CD4-positive, alpha-beta T cell treated with Interleukin-21 for 1 hour (primary cell): ENCODE data around the gene ADIPOR2.

Experiments used
- DNase-seq: peaks from one replicate; pipeline ENCODE4 v3.0.0-alpha.2; 2020

Gene ADIPOR2

GRCh38 chr12:1800401-1801302 is 109.8 kb downstream of the ADIPOR2 start:
- no peak for DNase-seq

DNA sequence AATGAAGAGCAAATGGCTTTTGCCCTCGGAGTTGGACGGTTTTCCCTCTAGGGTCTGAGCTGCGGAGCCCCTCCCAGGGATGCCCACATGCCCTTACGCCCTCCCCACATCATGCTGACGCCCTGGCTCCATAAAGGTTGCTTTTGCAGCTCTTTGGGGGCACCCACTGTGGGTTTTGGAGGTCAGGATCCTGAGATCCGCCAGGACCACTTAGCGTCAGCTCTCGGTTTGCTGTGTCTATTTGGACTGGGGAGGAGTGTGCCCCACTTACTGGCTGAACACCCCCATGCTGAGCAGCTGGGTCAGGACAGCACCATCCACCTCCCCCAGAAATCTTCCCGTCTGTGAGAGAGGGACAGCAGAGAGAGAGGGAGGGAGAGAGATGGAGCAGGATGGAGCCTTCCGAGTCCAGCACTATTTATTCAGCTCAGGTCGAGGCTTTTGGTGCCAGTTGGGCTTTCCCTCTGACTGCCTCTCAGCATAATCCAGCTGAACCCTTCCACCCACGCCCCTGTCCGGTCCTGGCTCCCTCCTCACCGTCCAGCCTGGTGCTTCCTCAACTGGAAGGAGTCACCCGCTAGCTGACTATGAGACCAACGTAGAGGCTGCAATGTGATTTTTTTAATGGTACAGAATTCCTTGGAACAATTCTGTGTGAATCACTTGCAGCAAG is 110.6 kb downstream of the ADIPOR2 start:
- DNase-seq = no peak

DNA sequence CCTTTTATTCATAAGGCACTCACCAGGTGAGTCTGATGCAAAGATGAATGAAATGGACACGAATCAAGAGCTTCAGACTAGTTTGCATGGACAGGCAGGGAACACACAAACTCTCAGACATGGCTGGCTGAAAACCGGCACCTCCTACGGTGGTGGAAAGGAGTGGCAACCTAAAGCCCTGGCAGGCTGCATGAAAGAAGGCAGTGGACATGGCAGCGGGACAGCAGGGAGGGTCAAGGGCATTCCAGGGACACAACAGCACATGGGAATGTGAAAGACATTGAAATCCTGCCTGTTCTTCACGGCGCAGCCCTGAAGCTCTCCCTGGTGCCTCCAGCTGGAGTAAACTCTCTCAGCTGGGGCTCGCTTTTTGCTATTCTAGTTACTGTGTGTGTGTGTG is 112.9 kb downstream of the ADIPOR2 start:
- no peak for DNase-seq

- peak; percentile 91 for DNase-seq
Observed at GRCh38 chr12:1804545-1805332, 113.9 kb downstream of the ADIPOR2 start.

DNA sequence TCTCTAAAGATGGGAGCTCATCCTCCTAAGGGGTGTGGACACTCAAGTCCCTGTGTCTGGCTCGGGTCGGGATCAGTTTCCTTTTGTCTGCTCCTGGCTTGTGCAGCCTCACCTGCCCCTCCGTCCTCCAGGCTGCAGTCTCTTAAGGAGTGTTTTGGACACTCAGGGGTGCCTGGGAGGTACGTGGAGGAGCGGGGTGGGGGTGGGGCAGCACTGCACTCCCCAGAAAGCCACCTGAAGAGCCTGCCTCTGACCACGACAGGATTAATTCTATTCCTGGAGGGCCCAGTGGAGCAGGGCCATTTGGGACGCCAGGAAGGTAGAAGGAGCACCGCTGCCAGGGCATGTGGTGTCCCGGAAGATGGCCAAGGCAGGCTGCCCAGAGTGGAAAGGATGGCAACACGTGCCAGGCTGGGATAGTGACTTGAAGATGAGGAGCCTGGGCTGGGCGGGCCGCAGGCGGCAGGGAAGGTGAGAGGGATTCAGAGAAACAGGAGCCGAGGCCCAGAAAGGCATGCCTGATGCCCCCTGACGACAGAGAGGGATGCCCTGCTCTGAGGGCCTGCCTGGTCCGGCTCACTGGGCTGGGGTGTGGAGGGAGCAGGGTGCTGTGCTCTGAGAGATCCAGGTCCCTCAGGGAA is 114.7 kb downstream of the ADIPOR2 start:
- DNase-seq = no peak

DNA sequence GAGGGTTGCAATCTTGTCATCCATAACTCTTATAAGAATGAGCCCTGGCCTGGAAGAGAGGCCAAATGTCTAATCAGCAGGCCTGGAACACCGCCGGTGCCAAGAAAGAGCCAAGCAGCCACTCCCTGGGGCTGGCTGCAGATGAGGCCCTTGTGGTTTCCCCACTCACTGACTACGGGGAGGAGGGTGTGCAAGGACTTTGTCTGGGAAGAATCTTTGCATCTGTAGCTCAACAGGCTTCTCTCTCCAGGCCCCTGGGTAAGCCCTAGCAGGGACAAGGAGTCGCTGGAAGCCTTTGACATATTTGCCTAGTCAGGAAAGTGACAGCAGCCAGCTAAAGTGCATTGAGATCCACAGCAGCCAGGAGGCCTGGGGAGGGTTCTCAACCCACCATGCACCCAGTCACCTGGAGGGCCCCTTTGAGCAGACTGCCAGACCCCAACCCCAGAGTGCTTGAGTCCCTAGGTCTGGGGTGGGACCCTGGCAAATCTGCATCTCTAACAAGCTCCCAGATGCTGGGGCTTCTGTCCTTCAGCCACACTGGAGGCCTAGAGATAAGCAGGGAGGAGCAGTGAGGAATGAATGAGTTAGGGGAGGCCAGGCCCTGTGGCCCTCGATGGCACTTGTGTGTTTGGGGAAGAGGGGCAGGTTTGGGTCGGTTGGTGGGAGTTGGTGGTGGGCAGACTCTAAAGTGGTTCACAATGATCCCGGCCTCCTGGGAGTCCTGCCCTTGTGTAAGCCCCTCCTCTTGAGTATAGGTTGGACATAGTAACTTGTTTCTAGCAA is 115.6 kb downstream of the ADIPOR2 start:
- DNase-seq = no peak

DNA sequence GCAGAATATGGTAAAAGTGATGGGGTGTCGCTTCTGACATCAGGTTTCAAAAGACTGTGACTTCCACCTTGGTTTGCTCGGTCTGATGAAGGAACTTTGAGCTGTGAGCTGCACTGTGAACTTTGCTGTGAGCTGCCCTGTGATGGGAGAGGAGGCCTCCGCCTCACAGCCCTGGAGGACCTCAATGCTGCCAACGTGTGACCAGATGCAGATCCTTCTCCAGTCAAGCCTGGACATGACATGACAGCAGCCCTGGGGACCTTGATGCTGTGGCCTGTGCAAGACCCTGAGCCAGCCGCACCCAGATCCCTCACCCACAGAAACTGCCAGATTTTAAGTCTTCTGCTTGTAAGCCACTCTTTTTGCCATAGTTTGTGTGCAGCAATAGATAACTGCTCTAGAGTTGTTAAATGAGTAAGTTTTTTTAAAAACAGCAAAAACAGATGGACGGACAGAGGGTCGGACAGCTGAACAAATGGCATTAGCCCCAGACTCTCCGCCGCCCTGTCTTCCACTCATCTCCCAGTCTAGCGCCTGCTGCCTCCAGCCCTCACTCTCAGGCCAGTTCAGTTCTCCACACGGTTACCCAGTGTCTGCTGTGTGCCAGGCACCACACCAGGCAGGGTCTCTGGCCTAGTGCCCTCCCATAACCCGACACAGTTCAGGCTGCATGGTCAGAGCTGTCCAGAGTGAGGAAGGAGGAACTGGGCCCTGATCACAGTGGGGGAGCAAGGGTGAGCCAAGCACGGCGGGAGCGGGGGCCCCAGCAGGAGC is 116.4 kb downstream of the ADIPOR2 start:
- DNase-seq = no peak

DNA sequence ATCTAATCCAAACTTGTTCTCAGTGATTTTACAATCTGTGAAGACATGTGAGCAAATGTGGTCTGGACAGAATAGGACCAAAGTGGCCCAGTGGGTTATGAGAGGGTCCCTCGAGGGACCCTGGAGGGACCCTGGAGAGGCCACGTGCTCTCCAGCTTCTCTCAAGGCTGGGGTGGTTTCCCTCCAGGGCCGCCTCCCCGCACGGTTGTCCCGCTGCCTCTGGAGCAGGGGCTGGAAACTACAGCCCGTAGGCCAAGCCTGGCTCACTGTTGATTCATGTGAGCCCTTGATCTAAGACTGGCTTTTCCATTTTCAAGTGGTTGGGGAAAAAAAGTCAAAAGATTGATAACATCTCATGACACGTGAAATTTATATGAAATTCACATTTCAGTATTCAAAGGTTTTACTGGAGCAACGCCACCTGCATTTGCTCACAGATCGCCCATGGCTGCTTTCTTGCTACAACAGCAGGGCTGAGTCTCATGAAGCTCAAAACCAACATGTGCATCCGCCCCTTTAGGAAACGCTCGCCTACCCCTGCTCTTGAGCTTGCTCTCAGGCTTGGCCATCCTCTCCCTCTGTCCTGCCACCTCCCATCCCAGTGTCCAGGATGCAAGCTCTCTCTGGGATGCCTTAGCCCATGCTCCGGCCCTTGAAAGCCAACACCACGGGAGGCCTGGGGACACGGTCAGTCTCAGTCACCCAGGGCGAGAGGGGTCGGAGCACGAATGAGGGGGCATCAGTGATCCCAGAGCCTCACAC is 117.3 kb downstream of the ADIPOR2 start:
- no peak for DNase-seq

DNA sequence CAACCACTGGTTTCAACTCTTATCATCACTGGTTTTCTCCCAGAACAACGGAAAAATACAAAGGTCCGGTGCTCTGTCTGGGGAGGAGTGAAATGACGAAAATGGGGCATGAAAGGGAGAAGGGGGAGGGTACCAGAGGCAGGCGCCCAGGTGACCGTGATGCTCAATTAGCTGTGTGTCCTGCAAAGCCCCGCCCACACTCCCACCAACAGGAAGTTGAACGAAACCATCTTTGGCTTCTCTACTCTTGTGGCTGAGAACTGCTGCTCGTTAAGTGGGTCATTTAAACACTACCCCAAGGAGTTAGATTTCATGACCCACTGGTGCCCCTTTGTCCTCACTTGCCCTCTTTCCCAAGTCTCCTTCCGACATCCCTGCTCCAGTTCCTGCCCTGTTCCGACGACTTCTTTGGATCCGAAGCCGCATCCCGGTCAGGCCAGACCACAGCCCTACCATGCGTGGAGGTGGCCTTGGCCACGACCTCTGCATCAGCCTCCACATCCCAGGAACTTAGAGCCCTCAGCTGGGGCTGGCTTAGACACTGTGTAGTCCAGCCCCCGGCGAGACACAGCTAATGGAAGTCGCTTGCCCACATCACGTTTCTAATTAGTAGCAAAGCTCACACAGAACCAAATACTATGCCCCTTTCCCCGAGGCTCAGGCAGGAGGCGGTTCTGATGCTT is 118.1 kb downstream of the ADIPOR2 start:
- DNase-seq = peak; percentile 22

DNA sequence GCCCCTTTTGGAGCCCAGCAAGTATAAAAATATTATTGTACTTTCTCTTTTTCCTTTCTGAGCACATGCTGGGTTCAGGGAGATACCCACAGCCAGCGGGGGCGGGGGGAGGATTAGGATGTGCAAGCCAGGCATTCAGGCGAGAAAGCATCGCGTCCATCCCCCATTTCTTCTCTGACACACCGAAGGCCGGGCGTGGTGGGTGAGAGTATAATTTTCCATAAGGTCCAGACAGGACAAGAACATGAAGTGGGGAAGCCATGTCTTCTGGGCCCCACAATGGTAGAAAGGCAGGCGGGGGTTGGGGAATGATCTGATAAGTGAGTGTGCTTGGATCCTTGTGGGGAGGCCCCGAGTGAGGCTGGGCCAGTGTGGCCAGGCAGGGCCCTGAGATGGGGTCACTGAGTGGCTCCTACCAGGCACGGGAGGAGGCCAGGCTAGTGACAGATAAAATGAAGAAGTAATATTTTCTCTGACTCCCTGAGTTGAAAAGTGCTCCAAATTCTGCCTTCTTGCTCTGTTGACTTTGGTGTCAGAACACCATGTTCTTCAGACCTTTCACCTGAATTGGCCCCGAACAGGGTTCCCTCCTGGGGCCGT is 118.8 kb downstream of the ADIPOR2 start:
- no peak for DNase-seq

DNA sequence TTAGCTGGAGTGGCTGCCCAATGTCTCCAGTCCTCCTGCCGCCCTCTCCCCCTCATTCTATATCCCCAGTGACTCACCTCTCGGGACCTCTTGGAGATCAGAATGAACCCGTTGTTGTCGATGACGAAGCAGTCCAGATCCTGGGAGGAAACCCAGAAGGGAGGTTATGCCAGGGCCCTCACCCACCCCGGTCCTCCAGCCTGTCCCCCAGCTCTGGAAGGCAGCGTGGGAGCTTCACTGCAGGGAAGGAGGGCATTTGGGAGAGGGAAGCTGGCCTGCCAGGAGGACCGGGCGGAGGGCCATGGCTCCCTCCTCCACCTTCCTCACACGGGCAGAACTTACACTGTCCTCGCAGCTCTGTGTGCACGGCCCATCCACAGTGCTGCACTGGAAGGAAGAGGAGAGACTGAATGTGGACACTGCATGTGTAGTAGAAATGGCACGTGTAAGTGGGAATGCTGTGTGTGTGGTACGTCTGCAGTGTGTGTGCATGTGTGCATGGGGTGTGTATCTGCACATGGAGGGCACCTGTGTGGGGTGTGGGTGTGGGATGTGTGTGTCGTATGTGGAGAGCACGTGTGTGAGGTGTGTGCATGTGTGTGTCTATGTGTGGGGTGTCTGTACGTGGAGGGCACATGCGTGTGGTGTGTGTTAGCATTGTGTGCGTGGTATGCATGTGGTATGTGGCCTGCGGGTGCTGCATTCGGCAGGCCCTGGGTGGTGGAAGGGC is 119.5 kb downstream of the ADIPOR2 start:
- DNase-seq = no peak

- DNase-seq = no peak
Observed at GRCh38 chr12:1810931-1811280, 120.0 kb downstream of the ADIPOR2 start.

DNA sequence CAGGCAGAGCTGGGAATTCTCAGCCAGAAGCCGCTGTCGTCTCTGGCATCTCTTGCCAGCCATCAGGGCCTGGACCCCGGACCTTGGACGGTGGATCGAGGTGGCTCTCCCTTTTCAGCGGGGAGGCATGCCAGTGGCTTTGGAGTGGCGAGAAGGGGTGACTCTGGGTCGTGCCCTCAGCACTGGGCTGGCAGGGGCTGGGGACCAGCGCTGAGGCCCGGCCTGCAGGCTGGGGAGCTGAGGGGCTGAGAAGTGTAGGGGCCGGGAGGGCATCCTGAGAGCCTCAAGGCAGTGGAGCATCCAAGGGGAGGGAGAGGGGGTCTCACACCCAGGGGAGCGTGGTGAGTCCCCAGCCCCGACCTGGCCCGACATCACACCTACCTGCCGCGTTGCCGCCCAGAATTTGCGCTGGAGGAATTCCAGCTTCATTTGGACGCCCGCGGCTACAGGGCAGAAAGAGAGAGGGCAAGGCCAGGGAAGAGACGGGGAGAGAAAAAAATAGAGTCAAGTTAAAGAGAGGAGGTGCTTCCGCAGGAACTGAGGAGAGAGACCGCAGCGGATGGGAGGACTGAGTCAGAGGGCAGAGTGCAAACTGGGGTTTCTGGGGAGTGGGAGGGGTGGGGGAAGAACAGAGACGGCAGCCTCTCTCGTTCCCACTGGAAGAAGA is 120.5 kb downstream of the ADIPOR2 start:
- DNase-seq = peak; percentile 31

- DNase-seq = no peak
Observed at GRCh38 chr12:1811948-1812291, 121.0 kb downstream of the ADIPOR2 start.

DNA sequence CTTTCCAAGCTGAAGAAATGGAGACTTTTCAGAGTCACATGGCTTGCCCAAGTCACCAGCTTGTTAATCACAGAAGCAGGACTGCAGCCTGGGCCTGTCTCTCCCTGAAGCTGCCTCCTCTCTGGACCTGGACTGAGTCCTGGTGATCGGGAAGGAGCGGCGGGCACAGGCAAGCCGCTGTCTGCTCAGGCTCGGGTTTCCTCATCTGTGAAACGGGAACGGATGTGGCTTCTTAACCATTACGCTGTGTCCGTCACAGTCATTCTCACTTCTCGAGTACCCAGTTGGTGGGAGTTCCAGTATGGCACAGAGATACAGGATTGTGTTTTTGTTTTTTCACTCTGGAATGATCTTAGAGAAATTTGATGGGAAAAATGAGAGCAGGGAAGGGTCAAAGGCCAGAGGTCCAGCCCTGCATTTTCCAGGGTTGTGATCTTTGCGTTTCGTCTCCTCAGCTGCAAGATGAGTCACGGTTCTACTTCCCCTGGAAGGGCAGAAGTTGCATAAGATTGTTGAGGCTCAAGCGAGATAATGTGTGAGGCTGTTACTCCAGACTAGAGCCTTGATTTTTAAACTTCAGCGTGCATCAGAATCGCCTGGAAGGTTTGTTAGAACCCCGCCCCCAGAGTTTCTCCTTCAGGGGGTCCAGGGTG is 121.9 kb downstream of the ADIPOR2 start:
- peak; percentile 23 for DNase-seq

- DNase-seq = no peak
Observed at GRCh38 chr12:1814266-1814665, 123.4 kb downstream of the ADIPOR2 start.

DNA sequence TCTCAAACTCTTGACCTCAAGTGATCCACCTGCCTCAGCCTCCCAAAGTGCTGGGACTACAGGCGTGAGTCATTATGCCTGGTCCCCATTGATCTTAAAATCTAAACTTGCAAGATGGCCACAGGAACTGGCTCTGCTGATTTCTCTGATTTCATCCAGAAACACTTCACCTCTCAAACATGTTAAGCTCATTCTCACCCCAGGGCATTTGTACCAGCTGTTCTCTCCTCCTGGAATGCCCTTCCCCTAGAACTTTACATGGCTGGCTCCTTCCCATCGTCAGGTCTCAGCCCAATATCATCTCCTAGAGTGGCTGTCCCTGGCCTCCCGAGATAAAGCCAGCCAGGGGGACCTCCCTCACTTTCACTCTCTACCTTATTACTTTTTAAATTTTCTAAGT is 124.2 kb downstream of the ADIPOR2 start:
- no peak for DNase-seq
